Panc1 (cell line): ENCODE results near the gene C22orf23. TPM values are rescaled to one million over a fixed set of nuclear protein-coding genes. Genes with fewer than 3 reads are reported as not detected.

Experiments
- ATAC-seq: fragments of 200-7000 bp; cut with Tn5 transposase; 2 replicates; pipeline ENCODE4 v1.9.1; 2020; ENCODE audit warnings: mild to moderate bottlenecking, moderate library complexity
- BruUV-seq: library from RNA; stranded (reverse); fragments of 400-500 nt; replicated peaks from 2 replicates; lab custom pipeline; 2021; lab: Mats Ljungman, UMichigan
- CTCF ChIA-PET: fragments of 300-600 bp; sonication (Branson Sonifier 250); formaldehyde crosslinking; loops from one replicate; lab custom pipeline; 2022; ENCODE audit warnings: antibody characterized with exemption; lab: Charles Lee
- POLR2A ChIA-PET: fragments of 300-600 bp; sonication (Branson Sonifier 250); formaldehyde crosslinking; loops from one replicate; lab custom pipeline; 2022; ENCODE audit warnings: antibody characterized with exemption; lab: Charles Lee
- DNase-seq: peaks from one replicate; pipeline ENCODE4 v3.0.0-alpha.2; 2010; ENCODE audit warnings: low read depth, low spot score
- H3K27ac ChIP-seq: 2 replicates; pipeline ENCODE4 v1.5.1; 2011; ENCODE audit warnings: mild to moderate bottlenecking, low read length, inconsistent platforms
- H3K27me3 ChIP-seq: fragments of 200-500 bp; sonication (Bioruptor generic); 2 replicates; pipeline ENCODE4 v1.6.0; 2014; ENCODE audit warnings: low read length, inconsistent platforms; ENCODE audit not compliant: control insufficient read depth, insufficient read depth
- H3K36me3 ChIP-seq: fragments of 200-500 bp; sonication (Bioruptor generic); 2 replicates; pipeline ENCODE4 v1.5.1; 2014; ENCODE audit warnings: inconsistent platforms, mild to moderate bottlenecking, low read length, moderate library complexity; ENCODE audit not compliant: control insufficient read depth, insufficient read depth
- H3K4me1 ChIP-seq: 2 replicates; pipeline ENCODE4 v1.5.1; 2011; ENCODE audit warnings: inconsistent platforms, mild to moderate bottlenecking, low read length, moderate library complexity; ENCODE audit not compliant: control insufficient read depth, insufficient read depth
- H3K4me3 ChIP-seq, 2 experiments: 2 replicates each; pipeline ENCODE4 v1.5.1; 2011 to 2012; ENCODE audit warnings: low read depth in 2 of 2, low read length in 2 of 2, mild to moderate bottlenecking in 2 of 2, inconsistent platforms in 1 of 2, moderate library complexity in 1 of 2
- H3K9me3 ChIP-seq: fragments of 200-500 bp; sonication (Bioruptor generic); 2 replicates; pipeline ENCODE4 v1.5.1; 2014; ENCODE audit warnings: low read depth, mild to moderate bottlenecking, inconsistent platforms, low read length, moderate library complexity; ENCODE audit not compliant: control insufficient read depth, insufficient read depth
- CTCF ChIP-seq: fragments of 450-650 bp; IDR thresholded peaks from 2 replicates; pipeline ENCODE4 v1.5.1; 2017; ENCODE audit warnings: mild to moderate bottlenecking
- POLR2AphosphoS5 ChIP-seq: IDR thresholded peaks from 2 replicates; pipeline ENCODE4 v1.6.1; 2012; ENCODE audit warnings: mild to moderate bottlenecking, low read depth, low read length, moderate library complexity
- SIN3A ChIP-seq: IDR thresholded peaks from 2 replicates; pipeline ENCODE4 v1.6.1; 2012; ENCODE audit warnings: low read depth, mild to moderate bottlenecking, low read length, moderate library complexity, borderline replicate concordance; ENCODE audit not compliant: insufficient read depth
- TCF7L2 ChIP-seq: IDR thresholded peaks from 2 replicates; pipeline ENCODE4 v1.6.1; 2011; ENCODE audit warnings: mild to moderate bottlenecking, low read depth, low read length, inconsistent platforms
- in situ Hi-C: cut with HindIII; loops from 2 replicates; pipeline ENCODE4 v1.10.0; 2016; ENCODE audit warnings: low sequenced_read_pairs, low pct_unique_long_range_greater_than_20kb
- intact Hi-C: fragments of 100-400 bp; cut with micrococcal nuclease; formaldehyde crosslinking; loops from one replicate; pipeline ENCODE4 v1.10.0; 2022; ENCODE audit not compliant: unreplicated experiment
- total RNA-seq: library from RNA; stranded (reverse); gene quantifications from one replicate; pipeline ENCODE4 v1.2.1, GENCODE V29; 2021; ENCODE audit not compliant: unreplicated experiment
- TF ChIP-seq, protein P1 (sequence below), 2 experiments: IDR thresholded peaks; 2 replicates each; pipeline ENCODE4 v1.6.1; 2011 to 2012; ENCODE audit warnings: low read depth in 2 of 2, control low read depth in 1 of 2, low read length in 1 of 2, mild to moderate bottlenecking in 1 of 2, moderate library complexity in 1 of 2; ENCODE audit not compliant: insufficient read depth in 1 of 2

C22orf23 gene
- total RNA-seq, 1 experiment from 2014 or later, result 0.49 TPM

GRCh38 chr22:37989146-37990045, 36.0 kb upstream of the C22orf23 start:
- BruUV-seq, result no TSS peak
- intact Hi-C loops (no loop called here), in situ Hi-C loops (no loop called here)
- H3K4me3 ChIP-seq, result no peak overlapping the region
- H3K4me1 ChIP-seq, result no peaks in the 10 kb centered on the region
- TF ChIP-seq CTCF (no peak), POLR2AphosphoS5 (no peak), SIN3A (no peak), TCF7L2 (no peak)
- TF ChIP-seq, protein P1, sequence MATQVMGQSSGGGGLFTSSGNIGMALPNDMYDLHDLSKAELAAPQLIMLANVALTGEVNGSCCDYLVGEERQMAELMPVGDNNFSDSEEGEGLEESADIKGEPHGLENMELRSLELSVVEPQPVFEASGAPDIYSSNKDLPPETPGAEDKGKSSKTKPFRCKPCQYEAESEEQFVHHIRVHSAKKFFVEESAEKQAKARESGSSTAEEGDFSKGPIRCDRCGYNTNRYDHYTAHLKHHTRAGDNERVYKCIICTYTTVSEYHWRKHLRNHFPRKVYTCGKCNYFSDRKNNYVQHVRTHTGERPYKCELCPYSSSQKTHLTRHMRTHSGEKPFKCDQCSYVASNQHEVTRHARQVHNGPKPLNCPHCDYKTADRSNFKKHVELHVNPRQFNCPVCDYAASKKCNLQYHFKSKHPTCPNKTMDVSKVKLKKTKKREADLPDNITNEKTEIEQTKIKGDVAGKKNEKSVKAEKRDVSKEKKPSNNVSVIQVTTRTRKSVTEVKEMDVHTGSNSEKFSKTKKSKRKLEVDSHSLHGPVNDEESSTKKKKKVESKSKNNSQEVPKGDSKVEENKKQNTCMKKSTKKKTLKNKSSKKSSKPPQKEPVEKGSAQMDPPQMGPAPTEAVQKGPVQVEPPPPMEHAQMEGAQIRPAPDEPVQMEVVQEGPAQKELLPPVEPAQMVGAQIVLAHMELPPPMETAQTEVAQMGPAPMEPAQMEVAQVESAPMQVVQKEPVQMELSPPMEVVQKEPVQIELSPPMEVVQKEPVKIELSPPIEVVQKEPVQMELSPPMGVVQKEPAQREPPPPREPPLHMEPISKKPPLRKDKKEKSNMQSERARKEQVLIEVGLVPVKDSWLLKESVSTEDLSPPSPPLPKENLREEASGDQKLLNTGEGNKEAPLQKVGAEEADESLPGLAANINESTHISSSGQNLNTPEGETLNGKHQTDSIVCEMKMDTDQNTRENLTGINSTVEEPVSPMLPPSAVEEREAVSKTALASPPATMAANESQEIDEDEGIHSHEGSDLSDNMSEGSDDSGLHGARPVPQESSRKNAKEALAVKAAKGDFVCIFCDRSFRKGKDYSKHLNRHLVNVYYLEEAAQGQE (IDR thresholded peaks at IDR 0.05; ENCODE audit: insufficient read depth in 1 of 2, low read depth in 2 of 2, low read length in 1 of 2), result no peak
- H3K9me3 ChIP-seq, result no peaks in the 10 kb centered on the region
- ChIA-PET POLR2A (no interaction called here), CTCF (no interaction called here)
- no peaks in the 10 kb centered on the region for H3K27me3 ChIP-seq
- DNase-seq, result no peak
- no peak for ATAC-seq
- H3K27ac ChIP-seq, result no peak overlapping the region
- H3K36me3 ChIP-seq, result no peaks in the 10 kb centered on the region

DNA sequence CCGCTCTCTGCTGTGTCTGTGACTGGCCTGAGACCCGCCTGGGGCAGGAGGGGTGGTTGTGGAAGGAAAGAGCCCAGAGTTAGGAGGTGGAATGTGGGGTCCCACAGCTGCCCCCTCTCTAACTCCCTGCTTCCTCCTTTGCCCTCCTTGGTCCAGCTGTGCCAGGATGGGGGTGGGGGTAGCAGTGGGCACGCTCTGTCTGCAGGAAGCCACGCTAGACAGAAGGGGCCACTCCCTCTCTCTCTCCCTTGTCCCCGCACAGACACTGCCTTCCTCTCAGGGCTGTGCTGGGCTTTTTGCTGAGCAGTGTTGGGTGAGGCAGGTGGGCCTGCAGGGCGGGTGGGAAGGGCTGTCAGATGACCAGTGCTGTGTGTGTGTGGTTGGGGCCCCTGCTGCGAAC, 33.0 kb upstream of the C22orf23 start:
- no TSS peak for BruUV-seq
- Histone ChIP-seq H3K9me3 (no peaks in the 10 kb centered on the region), H3K36me3 (no peaks in the 10 kb centered on the region), H3K27ac (no peak overlapping the region), H3K4me3 (no peak overlapping the region), H3K4me1 (no peaks in the 10 kb centered on the region), H3K27me3 (no peaks in the 10 kb centered on the region)
- in situ Hi-C loops, result no loop called here
- ATAC-seq (no peak), DNase-seq (no peak)
- CTCF ChIA-PET, result no interaction called here
- POLR2A ChIA-PET, result no interaction called here
- TF ChIP-seq POLR2AphosphoS5, result no peak
- TF ChIP-seq TCF7L2, result no peak
- TF ChIP-seq SIN3A, result no peak
- no peak for TF ChIP-seq CTCF
- TF ChIP-seq, protein P1 (IDR thresholded peaks at IDR 0.05; ENCODE audit: insufficient read depth in 1 of 2, low read depth in 2 of 2, low read length in 1 of 2), result no peak
- intact Hi-C loops, result no loop called here
